Right lobe of liver (tissue), 6 donors: ENCODE data around the gene SEMA7A. TPM values are rescaled to one million over a fixed set of nuclear protein-coding genes. Genes with fewer than 3 reads are reported as not detected.

Experiments used
- ATAC-seq, 4 donors: fragments of 200-7000 bp; cut with Tn5 transposase; one replicate each; pipeline ENCODE4 v1.9.1; 2020; ENCODE audit warnings: mild to moderate bottlenecking in 4 of 4, moderate library complexity in 4 of 4
- DNase-seq, 3 donors: peaks; one replicate each; pipeline ENCODE4 v3.0.0-alpha.2; 2020
- H3K27ac ChIP-seq, 3 donors: fragments of 200-600 bp; one replicate each; pipeline ENCODE4 v1.8.0; 2022
- H3K27me3 ChIP-seq, 2 donors: fragments of 200-600 bp; one replicate each; pipeline ENCODE4 v1.8.0; 2022
- H3K36me3 ChIP-seq, 4 donors: fragments of 200-600 bp; sonication (generic) in 1 of 4; one replicate each; pipeline versions ENCODE4 v1.5.1 to v1.8.0; 2017 to 2022; ENCODE audit warnings: control low read depth in 1 of 4
- H3K4me1 ChIP-seq, 4 donors: fragments of 200-600 bp; sonication (generic) in 1 of 4; one replicate each; pipeline versions ENCODE4 v1.5.1 to v1.8.0; 2017 to 2022; ENCODE audit warnings: control low read depth in 1 of 4
- H3K4me3 ChIP-seq, 3 donors: fragments of 200-600 bp; one replicate each; pipeline ENCODE4 v1.8.0; 2022
- H3K9me3 ChIP-seq, 4 donors: fragments of 200-600 bp; sonication (generic) in 1 of 4; one replicate each; pipeline versions ENCODE4 v1.5.1 to v1.8.0; 2017 to 2022; ENCODE audit warnings: control low read depth in 1 of 4
- POLR2A ChIP-seq: fragments of 450-650 bp; IDR thresholded peaks from one replicate; pipeline ENCODE4 v1.6.1; 2017; ENCODE audit warnings: antibody characterized with exemption, mild to moderate bottlenecking
- WGBS: methylation state at CpG from one replicate; pipeline ENCODE4 v1.1.6; 2018; ENCODE audit warnings: low coverage, low lambda C conversion rate; ENCODE audit not compliant: insufficient coverage; ENCODE audit errors: missing lambda C conversion rate; 5-methylcytosine and 5-hydroxymethylcytosine counted together
- intact Hi-C, 2 donors: fragments of 100-400 bp; cut with DNase I; formaldehyde crosslinking; loops; one replicate each; pipeline versions ENCODE4 v1.11.2 to v1.14.1; 2022
- total RNA-seq, 6 experiments: library from RNA; depleted of rRNA in 2 of 6; stranded (reverse); fragments of >200 nt in 2 of 6; fragmentation: NEBNext Ultra II Directional in 3 of 6; extraction: Animal tissue kit (Norgen Biotek cat#: 25700) in 3 of 6; gene quantifications; one replicate each; pipeline versions ENCODE4 v1.1.0 to v1.2.4, GENCODE V29; 2016 to 2023
- TF ChIP-seq, protein P1 (sequence below), 4 donors: fragments of 200-600 bp in 3 of 4; fragments of 450-650 bp in 1 of 4; IDR thresholded peaks; one replicate each; pipeline versions ENCODE4 v1.5.1 to v1.8.0; 2016 to 2022; ENCODE audit warnings: antibody characterized with exemption in 4 of 4, mild to moderate bottlenecking in 2 of 4
- donor health status: DM: no; HTN: yes; CAD: no.
- donor health status: DM: no; HTN: no; CAD: no.
- donor health status: DM: no; HTN: no; CAD: no.
- donor health status: DM: no; HTN: yes; CAD: no.
- donor health status: DM: no; HTN: yes; CAD: no.

Gene SEMA7A
- total RNA-seq, 6 experiments from 2014 or later, result 0.42 to 2.4 (median 1.1) TPM

- Histone ChIP-seq H3K4me3 (no peak overlapping the region), H3K27ac (no peak overlapping the region), H3K4me1 (peaks cover 0 to 1% (median under 1%) of the 10 kb centered on the region in 4 donors), H3K27me3 (no peaks in the 10 kb centered on the region), H3K9me3 (no peaks in the 10 kb centered on the region), H3K36me3 (peaks cover 0 to 60% (median 15%) of the 10 kb centered on the region in 4 donors)
- DNase-seq (peak in 1 of 3 donors; percentile 35), ATAC-seq (peak in 1 of 4 donors; percentile 14)
- intact Hi-C loops, result no loop called here
- TF ChIP-seq, protein P1, sequence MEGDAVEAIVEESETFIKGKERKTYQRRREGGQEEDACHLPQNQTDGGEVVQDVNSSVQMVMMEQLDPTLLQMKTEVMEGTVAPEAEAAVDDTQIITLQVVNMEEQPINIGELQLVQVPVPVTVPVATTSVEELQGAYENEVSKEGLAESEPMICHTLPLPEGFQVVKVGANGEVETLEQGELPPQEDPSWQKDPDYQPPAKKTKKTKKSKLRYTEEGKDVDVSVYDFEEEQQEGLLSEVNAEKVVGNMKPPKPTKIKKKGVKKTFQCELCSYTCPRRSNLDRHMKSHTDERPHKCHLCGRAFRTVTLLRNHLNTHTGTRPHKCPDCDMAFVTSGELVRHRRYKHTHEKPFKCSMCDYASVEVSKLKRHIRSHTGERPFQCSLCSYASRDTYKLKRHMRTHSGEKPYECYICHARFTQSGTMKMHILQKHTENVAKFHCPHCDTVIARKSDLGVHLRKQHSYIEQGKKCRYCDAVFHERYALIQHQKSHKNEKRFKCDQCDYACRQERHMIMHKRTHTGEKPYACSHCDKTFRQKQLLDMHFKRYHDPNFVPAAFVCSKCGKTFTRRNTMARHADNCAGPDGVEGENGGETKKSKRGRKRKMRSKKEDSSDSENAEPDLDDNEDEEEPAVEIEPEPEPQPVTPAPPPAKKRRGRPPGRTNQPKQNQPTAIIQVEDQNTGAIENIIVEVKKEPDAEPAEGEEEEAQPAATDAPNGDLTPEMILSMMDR (IDR thresholded peaks at IDR 0.05), result no peak
- no peak for TF ChIP-seq POLR2A
- 88% methylated on average over 9 of the region's 16 CpGs for WGBS
Observed at GRCh38 chr15:74451861-74452835, 18.4 kb upstream of the SEMA7A start.

DNA sequence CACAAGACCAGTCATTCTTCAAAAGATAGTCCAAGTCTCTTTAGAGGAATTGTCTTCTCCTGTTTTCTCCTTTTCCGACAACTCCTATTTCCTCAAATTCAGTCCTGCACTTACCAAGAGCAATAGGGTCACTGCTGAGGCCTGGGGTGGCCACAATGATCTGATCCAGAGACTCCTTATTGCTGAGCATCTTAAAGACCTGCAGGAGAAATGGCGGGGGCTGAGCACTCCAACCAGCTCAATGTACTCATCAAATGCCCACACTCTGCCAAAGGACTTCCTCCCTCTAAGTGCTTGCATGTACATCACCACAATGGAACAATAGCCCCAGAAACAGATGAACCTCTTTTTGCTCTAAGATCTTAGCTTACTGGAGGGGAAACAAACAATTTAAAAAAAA is 17.6 kb upstream of the SEMA7A start:
- DNase-seq, result peak in 1 of 3 donors; percentile 23
- no peaks in the 10 kb centered on the region for H3K27me3 ChIP-seq
- no peak for ATAC-seq
- TF ChIP-seq, protein P1 (IDR thresholded peaks at IDR 0.05), result no peak
- TF ChIP-seq POLR2A, result no peak
- no peak overlapping the region for H3K4me3 ChIP-seq
- H3K9me3 ChIP-seq, result no peaks in the 10 kb centered on the region
- H3K36me3 ChIP-seq, result peaks cover 0 to 60% (median 15%) of the 10 kb centered on the region in 4 donors
- 94% methylated on average over 2 of the region's 2 CpGs for WGBS
- no peak overlapping the region for H3K27ac ChIP-seq
- intact Hi-C loops, result no loop called here
- peaks cover 0 to 9% (median 4%) of the 10 kb centered on the region in 4 donors for H3K4me1 ChIP-seq

- DNase-seq, result no peak
- Histone ChIP-seq H3K27me3 (no peaks in the 10 kb centered on the region), H3K4me1 (peaks cover 0 to 25% (median 12%) of the 10 kb centered on the region in 4 donors), H3K36me3 (peaks cover 0 to 50% (median 15%) of the 10 kb centered on the region in 4 donors), H3K9me3 (no peaks in the 10 kb centered on the region), H3K27ac (no peak overlapping the region), H3K4me3 (no peak overlapping the region)
- intact Hi-C loops, result no loop called here
- ATAC-seq, result no peak
- TF ChIP-seq, protein P1 (IDR thresholded peaks at IDR 0.05), result no peak
- no peak for TF ChIP-seq POLR2A
- 64% methylated on average over 4 of the region's 12 CpGs for WGBS
Observed at GRCh38 chr15:74449643-74450205, 16.0 kb upstream of the SEMA7A start.

- no peak for ATAC-seq
- H3K4me1 ChIP-seq, result peaks cover 0 to 32% (median 16%) of the 10 kb centered on the region in 4 donors
Observed at GRCh38 chr15:74449095-74449494, 15.3 kb upstream of the SEMA7A start.

More at GRCh38 chr15:74449095-74449494, 15.3 kb upstream of the SEMA7A start:
- no peak for DNase-seq
- Histone ChIP-seq H3K9me3 (no peaks in the 10 kb centered on the region), H3K4me3 (no peak overlapping the region), H3K36me3 (peaks cover 0 to 43% (median 15%) of the 10 kb centered on the region in 4 donors), H3K27me3 (no peaks in the 10 kb centered on the region), H3K27ac (no peak overlapping the region)
- no CpG with 5 or more reads among the region's 7 CpGs for WGBS
- intact Hi-C loops, result no loop called here
- TF ChIP-seq POLR2A, result no peak
- TF ChIP-seq, protein P1 (IDR thresholded peaks at IDR 0.05), result no peak
